H1 (cell line): ENCODE measurements around the gene CACNA2D3.

Source experiments
- CBX5 ChIP-seq: fragments of 300-800, 300-1000 bp; sonication (generic); IDR thresholded peaks from 2 replicates; pipeline ENCODE4 v1.7.1; 2016; ENCODE audit warnings: antibody characterized with exemption, low read length, low read depth
- GTF2F1 ChIP-seq: IDR thresholded peaks from 2 replicates; pipeline ENCODE4 v1.6.1; 2012; ENCODE audit warnings: low read depth, low read length, improper control_type of control experiment, borderline replicate concordance
- JUND ChIP-seq: IDR thresholded peaks from 2 replicates; pipeline ENCODE4 v1.6.1; 2011; ENCODE audit warnings: mild to moderate bottlenecking, improper control_type of control experiment, low read length
- NRF1 ChIP-seq: IDR thresholded peaks from 2 replicates; pipeline ENCODE4 v1.6.1; 2011; ENCODE audit warnings: mild to moderate bottlenecking, low read depth, low read length, improper control_type of control experiment
- POLR2AphosphoS5 ChIP-seq: IDR thresholded peaks from 2 replicates; pipeline ENCODE4 v1.6.1; 2011; ENCODE audit warnings: low read depth, low read length
- RAD21 ChIP-seq, 2 experiments: IDR thresholded peaks in 1 of 2; conservative IDR thresholded peaks in 1 of 2; 2 replicates each; pipeline ENCODE4 v1.6.1; 2011; ENCODE audit warnings: low read depth in 2 of 2, low read length in 2 of 2, improper control_type of control experiment in 1 of 2, inconsistent platforms in 1 of 2, mild to moderate bottlenecking in 1 of 2, moderate library complexity in 1 of 2
- SIN3A ChIP-seq, 2 experiments: IDR thresholded peaks in 1 of 2; conservative IDR thresholded peaks in 1 of 2; 2 replicates each; pipeline ENCODE4 v1.6.1; 2011 to 2012; ENCODE audit warnings: low read length in 2 of 2, improper control_type of control experiment in 1 of 2, low read depth in 1 of 2, mild to moderate bottlenecking in 1 of 2
- YY1 ChIP-seq: IDR thresholded peaks from 2 replicates; pipeline ENCODE4 v1.6.1; 2011; ENCODE audit warnings: low read depth, mild to moderate bottlenecking, low read length
- TF ChIP-seq, protein P1 (sequence below), 3 experiments: IDR thresholded peaks; 1 replicate in 2 of 3; 2 replicates in 1 of 3; pipeline versions ENCODE4 v1.5.1 to v1.6.1; 2011; ENCODE audit warnings: low read length in 3 of 3, mild to moderate bottlenecking in 3 of 3, inconsistent platforms in 2 of 3, low read depth in 1 of 3, moderate library complexity in 1 of 3; ENCODE audit not compliant: insufficient read depth in 1 of 3; ENCODE audit errors: control extremely low read depth in 1 of 3

- TF ChIP-seq YY1 (no peak), POLR2AphosphoS5 (no peak), GTF2F1 (no peak), RAD21 (IDR thresholded peaks at IDR 0.05 in 1 of 2, conservative IDR thresholded peaks at IDR 0.05 in 1 of 2; ENCODE audit: low read depth in 2 of 2, low read length in 2 of 2) (no peak), SIN3A (conservative IDR thresholded peaks at IDR 0.05 in 1 of 2, IDR thresholded peaks at IDR 0.05 in 1 of 2; ENCODE audit: low read depth in 1 of 2, low read length in 2 of 2) (no peak), JUND (no peak), CBX5 (no peak), NRF1 (no peak)
- TF ChIP-seq, protein P1, sequence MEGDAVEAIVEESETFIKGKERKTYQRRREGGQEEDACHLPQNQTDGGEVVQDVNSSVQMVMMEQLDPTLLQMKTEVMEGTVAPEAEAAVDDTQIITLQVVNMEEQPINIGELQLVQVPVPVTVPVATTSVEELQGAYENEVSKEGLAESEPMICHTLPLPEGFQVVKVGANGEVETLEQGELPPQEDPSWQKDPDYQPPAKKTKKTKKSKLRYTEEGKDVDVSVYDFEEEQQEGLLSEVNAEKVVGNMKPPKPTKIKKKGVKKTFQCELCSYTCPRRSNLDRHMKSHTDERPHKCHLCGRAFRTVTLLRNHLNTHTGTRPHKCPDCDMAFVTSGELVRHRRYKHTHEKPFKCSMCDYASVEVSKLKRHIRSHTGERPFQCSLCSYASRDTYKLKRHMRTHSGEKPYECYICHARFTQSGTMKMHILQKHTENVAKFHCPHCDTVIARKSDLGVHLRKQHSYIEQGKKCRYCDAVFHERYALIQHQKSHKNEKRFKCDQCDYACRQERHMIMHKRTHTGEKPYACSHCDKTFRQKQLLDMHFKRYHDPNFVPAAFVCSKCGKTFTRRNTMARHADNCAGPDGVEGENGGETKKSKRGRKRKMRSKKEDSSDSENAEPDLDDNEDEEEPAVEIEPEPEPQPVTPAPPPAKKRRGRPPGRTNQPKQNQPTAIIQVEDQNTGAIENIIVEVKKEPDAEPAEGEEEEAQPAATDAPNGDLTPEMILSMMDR (IDR thresholded peaks at IDR 0.05; ENCODE audit: control extremely low read depth in 1 of 3, insufficient read depth in 1 of 3, low read depth in 1 of 3, low read length in 3 of 3) = no peak
Observed at GRCh38 chr3:54432975-54433374, 310.6 kb downstream of the CACNA2D3 start.
